Gastroesophageal sphincter (tissue), 3 donors: ENCODE data around the gene MAPK8.

ENCODE experiments used
- EP300 ChIP-seq: sonication (generic); formaldehyde crosslinking; IDR thresholded peaks from one replicate; pipeline ENCODE4 v1.6.1; 2017; ENCODE audit warnings: antibody characterized with exemption, mild to moderate bottlenecking
- POLR2A ChIP-seq, 2 donors: fragments of 450-650 bp; IDR thresholded peaks; one replicate each; pipeline ENCODE4 v1.6.1; 2017; ENCODE audit warnings: antibody characterized with exemption in 2 of 2, mild to moderate bottlenecking in 2 of 2, moderate library complexity in 1 of 2
- TF ChIP-seq, protein P1 (sequence below), 4 experiments: fragments of 200-600 bp in 2 of 4; fragments of 450-650 bp in 2 of 4; sonication (generic) in 1 of 4; IDR thresholded peaks; one replicate each; pipeline ENCODE4 v1.5.1; 2017 to 2019; ENCODE audit warnings: antibody characterized with exemption in 4 of 4, mild to moderate bottlenecking in 2 of 4, moderate library complexity in 2 of 4

DNA sequence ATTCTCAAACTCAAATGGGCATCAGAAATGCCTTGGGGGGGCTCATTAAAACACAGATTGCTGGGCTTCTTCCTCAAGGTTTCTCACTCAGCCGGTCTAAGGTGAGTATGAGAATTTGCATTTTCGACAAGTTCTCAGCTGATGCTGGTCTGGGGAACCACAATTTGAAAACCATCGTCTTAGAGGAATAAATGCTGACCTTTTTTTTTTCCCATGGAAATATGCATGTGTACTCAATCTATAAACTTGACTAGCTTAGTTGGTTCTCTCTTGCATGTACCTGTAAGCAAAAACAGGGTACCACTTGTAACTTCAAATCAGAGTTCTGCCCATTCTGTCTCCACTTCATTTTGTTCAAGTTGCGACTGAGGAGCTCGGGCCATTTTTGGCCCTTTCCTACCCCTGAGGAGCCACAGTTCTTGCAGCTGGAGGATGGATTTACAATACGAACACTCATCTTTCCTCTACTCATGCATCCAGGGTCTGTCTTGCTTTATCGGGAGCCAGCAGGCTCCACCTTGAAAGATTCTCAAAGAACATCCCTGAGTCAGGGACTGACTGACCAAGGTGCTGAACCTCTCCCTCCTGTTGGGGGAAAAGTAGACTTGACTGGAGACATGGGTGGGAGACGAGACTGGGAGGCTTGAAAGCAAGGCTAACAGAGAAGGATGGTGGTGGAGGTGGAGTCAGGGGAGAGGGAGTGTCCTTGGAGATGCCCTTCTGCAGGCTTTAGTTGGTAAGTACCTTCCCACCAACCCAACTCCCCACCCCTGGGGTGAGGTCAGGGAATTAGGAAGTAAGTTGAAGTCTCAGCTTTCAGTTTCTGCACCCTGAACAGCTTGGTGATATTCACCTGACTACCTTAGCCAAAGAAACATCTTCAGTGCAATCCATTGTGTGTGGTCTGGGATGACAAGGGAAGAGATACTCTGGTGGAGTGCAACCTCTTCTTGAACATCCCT lies 3.7 kb upstream of the MAPK8 start:
- TF ChIP-seq, protein P1, sequence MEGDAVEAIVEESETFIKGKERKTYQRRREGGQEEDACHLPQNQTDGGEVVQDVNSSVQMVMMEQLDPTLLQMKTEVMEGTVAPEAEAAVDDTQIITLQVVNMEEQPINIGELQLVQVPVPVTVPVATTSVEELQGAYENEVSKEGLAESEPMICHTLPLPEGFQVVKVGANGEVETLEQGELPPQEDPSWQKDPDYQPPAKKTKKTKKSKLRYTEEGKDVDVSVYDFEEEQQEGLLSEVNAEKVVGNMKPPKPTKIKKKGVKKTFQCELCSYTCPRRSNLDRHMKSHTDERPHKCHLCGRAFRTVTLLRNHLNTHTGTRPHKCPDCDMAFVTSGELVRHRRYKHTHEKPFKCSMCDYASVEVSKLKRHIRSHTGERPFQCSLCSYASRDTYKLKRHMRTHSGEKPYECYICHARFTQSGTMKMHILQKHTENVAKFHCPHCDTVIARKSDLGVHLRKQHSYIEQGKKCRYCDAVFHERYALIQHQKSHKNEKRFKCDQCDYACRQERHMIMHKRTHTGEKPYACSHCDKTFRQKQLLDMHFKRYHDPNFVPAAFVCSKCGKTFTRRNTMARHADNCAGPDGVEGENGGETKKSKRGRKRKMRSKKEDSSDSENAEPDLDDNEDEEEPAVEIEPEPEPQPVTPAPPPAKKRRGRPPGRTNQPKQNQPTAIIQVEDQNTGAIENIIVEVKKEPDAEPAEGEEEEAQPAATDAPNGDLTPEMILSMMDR (IDR thresholded peaks at IDR 0.05), result no peak
- TF ChIP-seq POLR2A (IDR thresholded peaks at IDR 0.05), result no peak
- no peak for TF ChIP-seq EP300
